B cell (primary cell): ENCODE data around the gene WDR7. TPM values are rescaled to one million over a fixed set of nuclear protein-coding genes. Genes with fewer than 3 reads are reported as not detected.

ENCODE experiments used
- ATAC-seq: fragments of 200-7000 bp; cut with Tn5 transposase; one replicate; pipeline ENCODE4 v1.10.0; 2021; ENCODE audit warnings: low read depth, mild to moderate bottlenecking, moderate number of reproducible peaks, moderate library complexity
- CTCF ChIA-PET: fragments of 350-600 bp; sonication (Branson Sonifier 250); formaldehyde crosslinking; loops from one replicate; lab custom pipeline; 2021; ENCODE audit warnings: antibody characterized with exemption, inconsistent platforms; lab: Charles Lee
- POLR2A ChIA-PET: fragments of 350-600 bp; sonication (Branson Sonifier 250); formaldehyde crosslinking; loops from one replicate; lab custom pipeline; 2021; ENCODE audit warnings: antibody characterized with exemption; lab: Charles Lee
- DNase-seq: peaks from one replicate; pipeline ENCODE4 v3.0.0; 2013
- H2AFZ ChIP-seq: 2 replicates; pipeline ENCODE4 v1.6.1; 2012; ENCODE audit warnings: mild to moderate bottlenecking, low read depth, low read length; ENCODE audit not compliant: insufficient read depth, poor library complexity, severe bottlenecking
- H3K27ac ChIP-seq, 2 donors: 1 replicate in 1 of 2; 2 replicates in 1 of 2; pipeline ENCODE4 v1.5.1; 2012 to 2013; ENCODE audit warnings: low read length in 2 of 2, mild to moderate bottlenecking in 2 of 2, moderate library complexity in 1 of 2
- H3K27me3 ChIP-seq, 4 experiments: fragments of 200-600 bp in 1 of 4; sonication (generic) in 1 of 4; replicated peaks in 1 of 4; 1 replicate in 2 of 4; 2 replicates in 2 of 4; pipeline versions ENCODE4 v1.6.1 to v1.7.0; 2013 to 2016; ENCODE audit warnings: low read length in 3 of 4, mild to moderate bottlenecking in 2 of 4, mixed read lengths in 1 of 4, moderate library complexity in 1 of 4; ENCODE audit not compliant: insufficient read depth in 4 of 4, control insufficient read depth in 3 of 4; ENCODE audit errors: control extremely low read depth in 1 of 4
- H3K36me3 ChIP-seq, 2 experiments: replicated peaks in 1 of 2; 1 replicate in 1 of 2; 2 replicates in 1 of 2; pipeline versions ENCODE4 v1.6.1 to v1.7.1; 2013; ENCODE audit warnings: low read length in 1 of 2; ENCODE audit not compliant: insufficient read depth in 2 of 2, control insufficient read depth in 1 of 2; ENCODE audit errors: control extremely low read depth in 1 of 2, extremely low read depth in 1 of 2
- H3K4me1 ChIP-seq, 2 donors: fragments of 200-600 bp in 1 of 2; sonication (generic) in 1 of 2; 1 replicate in 1 of 2; 2 replicates in 1 of 2; pipeline versions ENCODE4 v1.5.1 to v1.6.1; 2013 to 2017; ENCODE audit warnings: low read length in 2 of 2; ENCODE audit not compliant: control insufficient read depth in 2 of 2, insufficient read depth in 2 of 2
- H3K4me2 ChIP-seq: replicated peaks from 2 replicates; pipeline ENCODE3; 2012; ENCODE audit warnings: mild to moderate bottlenecking, low read depth, low read length; ENCODE audit not compliant: poor library complexity, severe bottlenecking
- H3K4me3 ChIP-seq, 5 experiments: fragments of 200-600 bp in 1 of 5; sonication (generic) in 1 of 5; 1 replicate in 3 of 5; 2 replicates in 2 of 5; pipeline versions ENCODE4 v1.5.1 to v1.7.0; 2011 to 2016; ENCODE audit warnings: low read length in 4 of 5, mild to moderate bottlenecking in 4 of 5, low read depth in 2 of 5, control low read depth in 1 of 5, moderate library complexity in 1 of 5; ENCODE audit not compliant: insufficient read depth in 1 of 5; ENCODE audit errors: control extremely low read depth in 1 of 5, extremely low read depth in 1 of 5
- H3K79me2 ChIP-seq: fragments of 200-600 bp; sonication (generic); one replicate; pipeline ENCODE4 v1.6.0; 2016; ENCODE audit warnings: low read length; ENCODE audit not compliant: control insufficient read depth, insufficient read depth
- H3K9ac ChIP-seq: fragments of 200-600 bp; sonication (generic); 2 replicates; pipeline ENCODE4 v1.6.1; 2017; ENCODE audit warnings: mild to moderate bottlenecking, low read length, moderate library complexity
- H3K9me3 ChIP-seq, 3 donors: one replicate each; pipeline versions ENCODE4 v1.6.1 to v1.7.1; 2013; ENCODE audit warnings: low read length in 2 of 3; ENCODE audit not compliant: control insufficient read depth in 2 of 3, insufficient read depth in 1 of 3; ENCODE audit errors: control extremely low read depth in 1 of 3
- H4K20me1 ChIP-seq: 2 replicates; pipeline ENCODE4 v1.6.0; 2012; ENCODE audit warnings: mild to moderate bottlenecking, low read length; ENCODE audit not compliant: insufficient read depth, control insufficient read depth, poor library complexity, severe bottlenecking
- H3K27ac Mint-ChIP-seq: one replicate; pipeline ENCODE4 v1.8.0; 2021; ENCODE audit warnings: mixed read lengths
- H3K27me3 Mint-ChIP-seq: one replicate; pipeline ENCODE4 v1.8.0; 2021; ENCODE audit warnings: mixed read lengths
- H3K4me1 Mint-ChIP-seq: one replicate; pipeline ENCODE4 v1.8.0; 2021; ENCODE audit warnings: mixed read lengths
- H3K4me3 Mint-ChIP-seq: one replicate; pipeline ENCODE4 v1.8.0; 2021; ENCODE audit warnings: mixed read lengths
- H3K9me3 Mint-ChIP-seq: one replicate; pipeline ENCODE4 v1.8.0; 2022; ENCODE audit warnings: mixed read lengths; ENCODE audit not compliant: insufficient read depth
- CTCF ChIP-seq: fragments of 200-600 bp; IDR thresholded peaks from one replicate; pipeline ENCODE4 v1.8.0; 2022; ENCODE audit warnings: antibody characterized with exemption, mild to moderate bottlenecking
- EZH2 ChIP-seq: IDR thresholded peaks from 2 replicates; pipeline ENCODE4 v1.6.1; 2012; ENCODE audit warnings: borderline replicate concordance, low read depth, mild to moderate bottlenecking, moderate library complexity, low read length; ENCODE audit not compliant: insufficient read depth, poor library complexity, severe bottlenecking
- WGBS: methylation state at CpG from one replicate; pipeline ENCODE4 v1.1.5; 2013; ENCODE audit warnings: missing lambda C conversion rate; ENCODE audit not compliant: insufficient coverage; 5-methylcytosine and 5-hydroxymethylcytosine counted together
- intact Hi-C: fragments of 100-400 bp; cut with micrococcal nuclease; formaldehyde crosslinking; loops from one replicate; pipeline ENCODE4 v1.10.0; 2022
- polyA plus RNA-seq: library from polyadenylated mRNA; depleted of rRNA; stranded (reverse); fragments of >200 nt; gene quantifications from 2 replicates; pipeline ENCODE4 v1.2.3, GENCODE V29; 2012
- total RNA-seq, 2 donors: library from RNA; stranded (reverse); fragments of 120-200 nt in 1 of 2; gene quantifications; 1 replicate in 1 of 2; 2 replicates in 1 of 2; pipeline versions ENCODE4 v1.2.3 to v1.2.4, GENCODE V29; 2013 to 2022

The WDR7 gene
- total and polyA plus RNA-seq, 2 donors (not counting 1 experiment from before 2014, with no cell fraction given): 5.5 to 45.0 TPM

GRCh38 chr18:57052759-57053158 is 401.6 kb downstream of the WDR7 start:
- no peaks in the 10 kb centered on the region for H4K20me1 ChIP-seq
- ATAC-seq: no peak
- intact Hi-C loops: no loop called here
- H3K36me3 ChIP-seq: no peaks in the 10 kb centered on the region
- Mint-ChIP-seq H3K27ac (no peak overlapping the region), H3K9me3 (peaks cover 3% of the 10 kb centered on the region), H3K4me1 (no peaks in the 10 kb centered on the region), H3K27me3 (peaks cover 61% of the 10 kb centered on the region), H3K4me3 (no peak overlapping the region)
- no peak overlapping the region for H3K9ac ChIP-seq
- peaks cover 0 to 40% (median 15%) of the 10 kb centered on the region in 4 experiments for H3K27me3 ChIP-seq
- H3K9me3 ChIP-seq: peaks cover 0 to 23% (median 6%) of the 10 kb centered on the region in 3 donors
- no peak overlapping the region for H3K4me3 ChIP-seq
- TF ChIP-seq EZH2: no peak
- no peak for TF ChIP-seq CTCF
- 100% methylated on average over 3 of the region's 5 CpGs for WGBS
- ChIA-PET CTCF (no interaction called here), POLR2A (no interaction called here)
- no peaks in the 10 kb centered on the region for H3K79me2 ChIP-seq
- no peak for DNase-seq
- no peak overlapping the region for H2AFZ ChIP-seq
- no peak overlapping the region for H3K27ac ChIP-seq
- H3K4me1 ChIP-seq: no peaks in the 10 kb centered on the region
- H3K4me2 ChIP-seq: no peak overlapping the region

- no peaks in the 10 kb centered on the region for H3K4me1 Mint-ChIP-seq
- no peak for ATAC-seq
Measured at GRCh38 chr18:57054891-57055290, 403.7 kb downstream of the WDR7 start.

More at GRCh38 chr18:57054891-57055290, 403.7 kb downstream of the WDR7 start:
- no peak overlapping the region for H2AFZ ChIP-seq
- CTCF ChIA-PET: no interaction called here
- no peak for TF ChIP-seq EZH2
- TF ChIP-seq CTCF: no peak
- WGBS: 80% methylated on average over 1 of the region's 3 CpGs
- H3K79me2 ChIP-seq: no peaks in the 10 kb centered on the region
- POLR2A ChIA-PET: no interaction called here
- H3K9me3 ChIP-seq: peaks cover 0 to 28% (median 6%) of the 10 kb centered on the region in 3 donors
- H3K27ac ChIP-seq: no peak overlapping the region
- no peaks in the 10 kb centered on the region for H3K36me3 ChIP-seq
- H3K27me3 ChIP-seq: peaks cover 0 to 52% (median 18%) of the 10 kb centered on the region in 4 experiments
- H3K4me2 ChIP-seq: no peak overlapping the region
- no peak for DNase-seq
- intact Hi-C loops: no loop called here
- Mint-ChIP-seq H3K27ac (no peak overlapping the region), H3K9me3 (peaks cover 3% of the 10 kb centered on the region), H3K4me3 (no peak overlapping the region), H3K27me3 (peaks cover 75% of the 10 kb centered on the region)
- H3K4me3 ChIP-seq: no peak overlapping the region
- no peak overlapping the region for H3K9ac ChIP-seq
- no peaks in the 10 kb centered on the region for H3K4me1 ChIP-seq
- no peaks in the 10 kb centered on the region for H4K20me1 ChIP-seq
